Activated CD4-positive, alpha-beta T cell treated with anti-CD3 and anti-CD28 coated beads, Interleukin-2, amount 50 U/mL, for 4 hours (primary cell): ENCODE measurements around the gene PKIG.

Source experiments
- DNase-seq, 2 experiments: peaks; one replicate each; pipeline ENCODE4 v3.0.0-alpha.2; 2020

Gene PKIG

DNA sequence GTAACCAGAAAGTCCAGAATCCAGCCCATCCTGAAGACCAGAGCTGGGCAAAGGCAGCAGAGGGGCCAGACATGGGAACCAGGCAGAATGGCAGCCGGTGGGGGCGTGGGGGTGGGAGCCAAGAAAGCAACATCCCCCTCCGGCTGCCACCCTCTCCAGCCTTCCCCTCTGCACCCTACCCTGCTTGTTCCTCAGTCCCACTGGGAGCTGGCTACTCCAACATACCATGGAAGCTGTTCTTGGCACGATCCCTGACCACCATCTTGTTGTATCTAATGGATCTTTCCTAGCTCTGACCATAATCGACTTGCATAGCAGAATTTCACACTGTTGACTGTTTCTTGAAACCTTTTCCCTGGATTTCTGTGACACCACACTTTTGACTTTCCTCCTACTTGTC lies 38.9 kb downstream of the PKIG start:
- DNase-seq: no peak

DNA sequence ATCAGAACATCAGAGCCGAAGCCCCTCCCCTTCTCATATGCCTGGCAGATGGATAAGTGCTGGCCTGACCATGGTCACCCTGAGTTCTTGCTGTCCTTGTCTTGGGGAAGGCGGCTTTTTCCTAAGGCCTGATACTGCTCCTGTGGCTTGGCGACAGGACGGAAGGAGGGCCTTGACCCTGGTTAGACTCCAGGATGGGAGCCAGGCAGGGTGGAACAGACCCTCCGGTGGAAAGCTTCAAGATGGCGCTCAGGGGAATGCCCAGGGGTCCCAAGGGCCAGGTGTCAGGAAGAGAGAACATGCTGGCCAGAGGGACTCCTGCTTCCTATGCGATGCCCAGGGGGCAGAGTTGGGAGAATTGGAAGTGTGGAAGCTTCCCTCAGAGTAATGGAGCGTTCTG lies 39.6 kb downstream of the PKIG start:
- no peak for DNase-seq

DNA sequence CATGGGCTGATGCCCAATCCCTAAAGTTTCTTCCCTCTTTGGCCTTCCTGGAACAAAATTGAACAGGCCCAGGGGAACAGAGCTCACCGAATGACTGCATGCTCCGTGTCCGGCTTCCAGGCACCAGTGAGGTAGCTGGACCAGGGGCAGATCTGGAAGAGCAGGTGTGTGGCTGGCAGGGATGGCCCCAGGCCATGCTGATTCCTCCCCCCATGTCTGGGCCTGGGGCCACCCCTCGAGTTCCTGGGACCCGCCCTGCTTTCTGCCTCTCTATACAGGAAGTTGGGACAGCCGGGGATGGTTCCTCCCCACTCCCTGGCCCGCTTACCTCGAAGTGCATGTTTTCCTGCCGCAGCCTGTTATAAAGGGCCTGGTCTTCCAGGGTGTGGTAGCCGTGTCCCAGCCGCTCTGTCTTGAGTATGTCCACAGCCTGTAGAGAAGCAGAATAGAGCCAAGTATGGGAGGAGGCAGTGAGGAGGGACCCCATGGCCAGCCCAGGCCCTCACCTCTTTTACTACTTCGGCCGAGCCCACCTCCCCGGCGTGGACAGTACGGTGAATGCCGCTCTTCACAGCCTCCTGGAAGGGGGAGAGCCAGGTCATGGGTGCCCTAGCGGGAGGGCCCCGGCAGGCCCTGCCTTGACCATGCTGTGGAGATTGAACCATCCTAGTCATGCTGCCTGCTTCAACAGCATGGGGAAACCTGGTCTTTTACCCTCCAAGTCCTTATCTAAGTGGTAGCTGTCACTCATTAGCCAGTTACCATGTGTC lies 40.3 kb downstream of the PKIG start:
- no peak for DNase-seq

DNA sequence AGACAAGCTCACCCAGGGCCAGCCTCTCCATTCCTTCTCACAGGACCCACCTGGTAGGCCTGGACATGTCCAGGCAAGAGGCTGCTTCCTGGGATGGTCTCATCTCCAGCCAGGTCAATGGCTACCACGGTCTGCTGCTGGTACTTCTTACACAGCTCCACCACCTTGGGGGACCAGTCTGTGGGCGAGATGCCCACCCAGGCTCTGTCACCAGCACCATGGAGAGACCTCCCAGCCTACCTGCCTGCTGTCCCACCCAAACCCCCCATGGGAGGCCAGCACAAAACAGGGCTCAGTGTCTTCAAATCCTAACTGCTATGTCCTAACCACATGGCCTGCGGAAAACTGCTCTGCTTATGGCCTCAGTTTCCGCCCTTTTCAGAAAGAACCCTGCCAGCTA lies 41.8 kb downstream of the PKIG start:
- no peak for DNase-seq

DNA sequence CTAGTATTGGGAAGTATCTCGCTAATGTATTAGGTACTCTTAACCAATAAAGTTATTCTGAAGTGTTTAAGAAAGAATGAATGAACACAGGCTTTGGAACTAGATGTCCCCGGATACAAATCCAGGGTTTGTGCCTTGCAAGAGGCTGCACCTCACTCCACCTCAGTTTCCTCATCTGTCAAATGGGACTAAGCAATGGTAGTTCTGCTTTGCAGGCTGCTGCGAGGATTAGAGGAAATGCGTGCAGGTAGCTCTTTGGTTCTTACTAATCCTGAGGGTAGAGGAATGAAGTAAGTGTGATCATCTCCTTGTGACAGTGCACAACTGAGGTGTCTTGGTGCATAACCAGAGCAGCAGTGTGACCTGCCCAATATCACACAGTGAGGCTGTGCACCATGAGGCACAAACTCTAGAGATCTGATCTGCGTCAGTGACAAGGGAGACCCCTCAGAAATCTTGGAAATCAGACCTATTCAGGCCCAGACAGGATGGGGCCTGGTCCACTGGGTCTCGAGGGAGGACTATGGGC lies 42.4 kb downstream of the PKIG start:
- DNase-seq: no peak

DNA sequence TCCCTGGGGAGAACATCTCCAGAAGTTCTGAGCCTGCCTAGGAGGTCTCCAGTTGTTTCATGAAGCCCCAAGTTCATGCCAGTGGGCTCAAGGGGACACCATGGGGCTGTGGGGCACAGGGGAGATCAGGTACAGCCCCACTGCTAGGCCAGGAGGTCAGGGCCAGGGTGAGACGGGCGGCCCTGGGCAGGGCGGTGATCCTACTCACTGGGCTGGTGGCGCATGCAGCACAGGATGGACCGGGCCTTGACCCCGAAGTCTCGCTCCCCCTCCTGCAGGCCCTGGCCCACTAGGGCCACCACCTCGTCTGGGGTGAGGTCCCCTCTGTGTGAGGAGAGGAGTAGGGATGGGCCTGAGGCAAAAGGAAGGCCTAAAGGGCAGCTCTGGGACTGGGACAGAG lies 43.0 kb downstream of the PKIG start:
- DNase-seq: no peak

DNA sequence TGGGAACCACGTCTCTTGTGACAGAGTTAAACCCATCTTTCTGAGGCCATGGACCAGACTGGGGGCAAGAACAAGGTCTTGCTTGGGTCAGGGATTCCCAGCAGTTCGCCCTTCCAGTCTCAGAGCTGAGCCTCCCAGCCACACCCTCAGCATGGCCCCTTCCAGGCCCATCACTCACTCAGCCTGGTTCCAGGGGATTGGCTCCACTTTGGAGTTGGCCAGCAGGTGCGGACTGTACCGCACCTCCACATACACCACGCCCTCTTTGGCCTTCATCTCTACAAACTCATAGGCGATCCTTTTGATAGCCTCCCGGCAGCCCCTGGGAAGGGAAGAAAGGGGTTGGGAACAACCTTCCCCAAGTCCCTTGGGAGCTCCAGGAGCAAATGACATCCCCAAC lies 43.9 kb downstream of the PKIG start:
- DNase-seq: no peak

DNA sequence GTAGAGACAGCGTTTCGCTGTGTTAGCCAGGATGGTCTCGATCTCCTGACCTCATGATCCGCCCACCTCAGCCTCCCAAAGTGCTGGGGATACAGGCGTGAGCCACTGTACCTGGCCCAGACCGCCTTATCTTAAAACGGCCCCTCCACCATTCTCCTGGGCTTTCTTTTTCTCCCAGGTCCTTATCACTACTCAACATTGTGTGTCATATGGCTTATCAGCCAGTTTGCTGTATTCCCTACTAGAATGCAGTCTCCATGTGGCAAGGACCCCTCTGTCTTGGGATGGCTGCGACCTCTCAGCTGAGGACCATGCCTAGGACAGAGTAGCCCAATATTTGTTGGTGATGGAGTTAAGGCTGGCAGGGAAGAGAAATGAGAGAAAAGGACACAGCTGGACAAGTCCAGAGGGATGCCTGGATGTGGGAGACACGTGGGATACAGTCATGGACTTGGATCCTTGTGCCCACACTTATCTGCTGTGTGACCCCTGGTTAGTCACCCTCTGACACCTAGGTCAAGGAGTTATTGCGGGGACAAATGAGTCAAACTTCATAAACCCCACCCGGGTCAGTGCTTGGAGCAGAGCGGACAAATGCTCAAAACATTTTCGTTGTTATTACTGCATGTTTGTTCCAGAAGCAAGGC lies 45.1 kb downstream of the PKIG start:
- no peak for DNase-seq

DNA sequence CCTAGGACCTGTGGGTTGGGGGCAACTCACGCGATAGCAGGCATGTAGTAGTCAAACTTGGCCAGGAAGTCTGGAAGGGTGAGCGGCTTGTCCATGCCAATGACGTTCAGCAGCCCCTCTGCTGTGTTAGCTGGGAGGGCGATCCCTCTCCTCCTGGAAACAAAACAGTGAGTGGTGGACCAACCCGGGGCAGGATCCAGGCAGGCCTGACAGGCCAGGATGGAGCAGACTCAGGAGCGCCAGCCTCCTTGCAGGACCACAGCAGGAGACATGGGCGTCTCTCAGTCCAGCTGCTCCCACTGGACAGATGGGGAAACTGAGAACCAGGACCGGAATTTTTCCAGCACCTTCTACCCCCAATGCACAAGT lies 46.6 kb downstream of the PKIG start:
- DNase-seq: no peak

DNA sequence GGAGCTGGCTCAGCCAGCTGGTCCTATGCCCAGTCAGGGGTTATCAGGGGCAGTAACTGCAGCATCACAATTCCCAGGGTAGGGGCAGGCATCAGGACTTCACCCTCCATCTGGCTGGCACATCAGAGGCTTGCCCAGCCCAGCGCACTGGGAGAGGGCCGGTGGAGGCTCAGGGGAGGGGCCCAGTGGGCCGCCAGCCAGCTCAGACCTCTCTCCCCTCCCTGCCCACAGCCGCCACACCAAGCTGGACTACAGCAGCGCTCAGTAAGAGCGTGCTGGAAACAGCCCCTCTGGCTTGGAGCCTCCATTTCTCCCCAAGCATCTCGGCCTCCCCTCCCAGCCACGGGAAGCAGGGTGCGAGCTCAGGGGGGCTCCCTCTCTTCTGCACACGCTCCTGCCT lies 47.2 kb downstream of the PKIG start:
- DNase-seq: no peak

DNA sequence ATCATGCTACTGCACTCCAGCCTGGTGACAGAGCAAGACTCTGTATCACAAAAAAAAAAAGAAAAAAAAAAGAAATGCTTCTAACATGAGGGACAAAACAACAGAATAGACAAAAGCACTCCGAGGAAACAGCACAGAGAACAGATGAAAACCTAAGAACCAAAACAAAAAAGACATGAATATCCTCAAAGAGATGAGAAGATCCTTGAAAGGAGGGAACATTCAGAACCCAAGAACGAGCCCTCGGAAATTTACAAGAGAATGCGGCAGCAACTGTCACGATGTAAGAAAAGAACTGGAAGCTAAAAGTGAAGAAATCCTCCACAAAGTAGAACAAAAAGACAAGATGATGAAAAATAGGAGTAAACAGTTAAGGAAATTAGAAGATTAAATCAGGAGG lies 47.9 kb downstream of the PKIG start:
- DNase-seq: no peak

DNA sequence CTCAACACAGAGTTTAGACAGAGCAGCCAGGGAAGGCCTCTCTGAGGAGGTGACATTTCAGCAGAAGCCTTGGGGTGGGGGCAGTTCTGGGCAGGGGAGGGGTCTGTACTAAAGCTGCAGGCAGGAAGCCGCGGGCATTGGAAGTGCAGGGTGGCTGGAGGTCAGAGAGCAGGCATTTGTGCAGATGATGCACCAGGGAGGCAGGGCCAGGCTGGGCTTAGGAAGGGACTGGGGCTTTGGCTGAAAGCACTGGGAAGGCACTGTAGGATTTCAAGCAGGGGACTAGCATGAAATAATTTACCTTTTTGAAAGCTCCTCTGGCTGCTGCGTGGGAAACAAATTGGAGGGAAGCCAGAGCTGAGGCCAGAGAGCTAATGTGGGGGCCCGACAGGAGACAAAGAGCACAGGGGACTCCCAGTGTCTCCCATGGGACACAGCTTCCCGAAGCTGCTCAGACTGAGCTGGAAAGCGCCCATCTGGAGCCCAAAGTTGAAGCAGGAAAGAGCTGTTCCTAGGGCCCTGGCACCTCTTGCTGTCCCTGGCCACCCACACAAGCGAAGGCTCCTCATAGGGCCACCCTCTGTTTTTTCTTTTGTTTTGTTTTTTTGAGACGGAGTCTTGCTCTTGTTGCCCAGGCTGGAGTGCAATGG lies 49.8 kb downstream of the PKIG start:
- no peak for DNase-seq

DNA sequence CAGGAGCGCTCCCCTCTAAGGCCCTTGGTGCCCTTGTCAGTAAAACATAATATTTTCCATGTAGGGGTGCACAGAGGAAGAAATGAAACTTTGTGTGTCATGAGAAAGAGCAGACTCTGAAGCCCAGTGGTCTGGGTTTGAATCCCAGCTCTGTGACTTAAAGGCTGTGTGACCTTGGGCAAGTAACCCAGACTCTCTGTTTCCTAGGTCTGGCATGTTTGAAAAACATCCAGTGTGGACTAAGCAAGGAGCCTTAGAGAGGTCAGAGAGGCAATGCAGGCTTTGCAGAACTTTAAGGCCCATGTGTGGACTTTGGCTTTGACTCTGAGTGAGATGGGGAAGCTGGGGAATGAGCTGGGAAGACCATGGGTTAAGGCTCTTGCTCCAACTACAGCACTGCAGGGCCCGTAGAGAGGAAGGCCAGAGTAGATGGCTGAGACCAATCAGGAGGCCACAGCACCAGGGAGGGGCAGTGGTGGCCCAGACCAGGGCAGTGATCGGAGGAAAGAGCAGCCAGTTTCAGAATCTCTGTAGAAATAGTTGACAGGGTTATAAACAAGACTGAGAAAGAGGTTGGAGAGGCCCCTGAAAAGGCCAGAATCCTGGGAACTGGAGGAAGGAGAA lies 50.9 kb downstream of the PKIG start:
- no peak for DNase-seq

DNA sequence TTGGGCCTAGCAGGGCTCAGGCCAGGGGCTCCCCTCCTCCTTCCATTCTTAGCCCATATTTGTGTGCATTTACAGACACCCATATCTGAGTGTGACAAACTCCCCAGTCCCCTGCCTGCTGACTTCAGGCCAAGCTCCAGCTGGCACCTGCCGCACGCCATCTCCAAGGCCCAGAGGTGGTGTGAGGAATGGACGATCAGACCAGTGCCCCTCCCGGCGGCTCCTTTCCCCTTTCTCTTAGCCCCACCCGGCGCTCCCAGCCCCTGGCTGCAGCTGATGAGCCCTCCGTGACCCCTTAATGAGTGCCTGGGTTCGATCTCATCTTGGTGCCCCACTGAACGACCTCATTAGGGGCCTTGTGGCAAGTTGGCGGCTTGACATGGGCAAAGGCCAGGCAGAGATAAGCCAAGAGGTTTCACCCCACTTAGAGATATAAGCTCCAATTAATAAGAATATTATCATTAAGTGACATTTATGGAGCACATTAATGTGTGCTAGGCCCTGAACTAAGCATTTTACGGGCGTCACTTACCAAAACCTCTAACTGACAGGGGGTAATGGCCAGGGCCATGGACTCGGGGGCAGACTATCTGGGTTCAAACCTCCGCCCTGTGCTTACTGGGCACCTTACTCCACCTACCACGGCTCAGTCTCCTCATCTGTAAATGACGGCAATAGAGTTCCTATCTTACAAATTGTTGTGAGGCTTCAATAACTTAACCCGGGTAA lies 51.7 kb downstream of the PKIG start:
- DNase-seq: no peak

DNA sequence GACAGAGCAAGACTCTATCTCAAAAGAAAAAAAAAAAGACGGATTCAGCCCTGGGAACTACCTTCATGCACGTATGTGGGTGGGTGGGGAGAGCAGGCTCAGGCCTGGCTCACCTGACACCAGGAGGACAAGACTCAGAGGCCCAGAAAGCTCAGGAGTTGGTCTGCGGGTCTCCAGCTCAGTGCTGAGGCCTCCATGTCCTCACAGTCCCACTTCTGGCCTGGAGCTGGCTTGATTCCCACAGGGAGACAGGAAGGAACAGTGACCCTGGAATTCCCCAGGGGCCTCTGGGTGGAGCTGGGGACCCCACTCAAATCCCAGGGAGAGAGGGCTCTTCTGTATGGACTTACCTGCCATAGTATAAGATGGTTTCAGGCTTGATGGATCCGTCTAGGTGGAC lies 53.5 kb downstream of the PKIG start:
- DNase-seq: no peak

DNA sequence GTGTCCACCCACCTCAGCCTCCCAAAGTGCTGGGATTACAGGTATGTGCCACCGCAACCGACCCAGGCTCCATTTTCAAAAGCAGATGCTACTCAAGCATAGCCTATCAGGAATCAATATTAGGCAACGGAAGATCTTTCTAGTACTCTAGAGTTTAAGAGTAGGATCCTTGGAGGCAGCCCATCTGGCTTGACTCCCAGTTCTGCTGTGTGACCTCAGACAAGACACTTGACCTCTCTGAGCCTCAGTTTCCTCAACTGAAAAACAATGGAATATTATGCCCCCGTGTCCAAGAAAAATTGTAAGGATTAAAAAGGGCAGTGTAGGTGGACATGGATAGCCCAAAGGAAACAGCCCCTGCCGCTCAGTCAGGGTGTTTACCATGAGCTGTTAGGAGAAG lies 54.7 kb downstream of the PKIG start:
- DNase-seq: no peak

DNA sequence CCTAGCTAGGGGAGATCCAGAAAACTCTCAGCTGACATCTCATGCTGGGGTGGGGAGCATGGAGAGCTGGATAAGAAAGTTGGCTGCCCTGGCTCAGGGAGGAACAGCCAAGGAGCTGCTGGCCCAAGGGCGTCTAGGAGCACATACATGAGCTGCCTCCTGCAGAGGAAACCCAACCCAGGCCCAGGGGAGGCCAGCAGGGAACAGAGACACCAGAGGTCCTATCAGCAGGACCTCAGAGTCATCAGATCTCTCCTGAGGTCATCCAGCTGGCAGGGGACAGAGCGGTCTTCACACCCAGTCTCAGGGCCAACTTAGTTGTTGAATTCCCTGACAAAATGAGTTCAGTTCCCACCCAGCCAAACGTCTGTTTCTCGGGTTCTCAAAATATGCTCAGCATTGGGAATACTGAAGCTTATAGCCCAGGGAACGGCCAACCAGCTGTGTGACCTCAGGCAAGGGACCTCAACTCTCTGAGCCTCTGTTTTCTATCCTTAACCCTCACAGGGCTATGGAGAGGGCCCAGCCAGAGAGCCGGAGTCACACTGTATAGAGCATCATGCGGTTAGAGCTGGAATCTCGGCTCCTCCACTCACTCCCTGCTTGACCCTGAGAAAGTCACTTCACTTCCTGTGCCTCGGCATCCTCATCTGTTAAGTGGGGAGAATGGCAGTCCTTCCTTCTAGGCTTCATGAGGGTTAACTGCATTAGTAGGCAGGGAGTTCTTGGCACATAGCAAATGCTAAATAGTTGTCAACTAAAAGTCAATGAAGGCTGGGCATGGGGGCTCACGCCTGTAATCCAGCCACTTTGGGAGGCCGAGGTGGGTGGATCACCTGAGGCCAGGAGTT lies 55.4 kb downstream of the PKIG start:
- DNase-seq: no peak

DNA sequence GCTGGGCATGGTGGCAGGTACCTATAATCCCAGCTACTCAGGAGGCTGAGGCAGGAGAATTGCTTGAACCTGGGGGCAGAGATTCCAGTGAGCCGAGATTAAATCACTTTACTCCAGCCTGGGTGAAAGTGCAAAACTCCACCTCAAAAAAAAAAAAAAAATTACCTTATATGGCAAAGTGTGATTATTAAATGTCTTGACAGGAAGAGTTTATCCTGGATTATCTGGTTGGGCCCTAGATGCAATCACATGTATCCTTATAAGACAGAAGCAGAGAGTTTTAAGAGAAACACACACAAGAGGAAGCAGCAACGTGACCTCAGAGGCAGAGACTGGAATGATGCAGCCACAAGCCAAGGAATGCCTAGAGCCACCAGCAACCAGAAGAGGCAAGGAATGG lies 58.1 kb downstream of the PKIG start:
- DNase-seq: no peak

DNA sequence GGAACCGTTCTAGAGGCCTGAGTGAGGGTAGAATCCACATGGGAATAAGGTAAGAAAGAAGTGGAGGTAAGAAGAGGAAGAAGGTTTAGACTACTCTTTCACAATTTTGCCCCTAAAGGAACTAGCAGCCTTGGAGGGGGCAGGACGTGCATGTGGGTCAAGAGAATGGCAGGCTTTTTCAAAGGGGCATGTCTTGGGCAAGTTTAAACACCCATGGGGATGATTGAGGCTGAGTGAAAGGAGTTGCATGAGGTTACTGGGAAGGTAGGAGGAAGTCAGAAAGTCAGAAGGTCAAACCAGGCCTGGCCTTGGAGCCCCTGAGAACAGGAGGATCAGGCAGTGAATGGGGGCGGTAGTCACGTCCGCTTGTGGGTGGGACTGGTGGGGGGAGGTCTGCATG lies 58.9 kb downstream of the PKIG start:
- no peak for DNase-seq

DNA sequence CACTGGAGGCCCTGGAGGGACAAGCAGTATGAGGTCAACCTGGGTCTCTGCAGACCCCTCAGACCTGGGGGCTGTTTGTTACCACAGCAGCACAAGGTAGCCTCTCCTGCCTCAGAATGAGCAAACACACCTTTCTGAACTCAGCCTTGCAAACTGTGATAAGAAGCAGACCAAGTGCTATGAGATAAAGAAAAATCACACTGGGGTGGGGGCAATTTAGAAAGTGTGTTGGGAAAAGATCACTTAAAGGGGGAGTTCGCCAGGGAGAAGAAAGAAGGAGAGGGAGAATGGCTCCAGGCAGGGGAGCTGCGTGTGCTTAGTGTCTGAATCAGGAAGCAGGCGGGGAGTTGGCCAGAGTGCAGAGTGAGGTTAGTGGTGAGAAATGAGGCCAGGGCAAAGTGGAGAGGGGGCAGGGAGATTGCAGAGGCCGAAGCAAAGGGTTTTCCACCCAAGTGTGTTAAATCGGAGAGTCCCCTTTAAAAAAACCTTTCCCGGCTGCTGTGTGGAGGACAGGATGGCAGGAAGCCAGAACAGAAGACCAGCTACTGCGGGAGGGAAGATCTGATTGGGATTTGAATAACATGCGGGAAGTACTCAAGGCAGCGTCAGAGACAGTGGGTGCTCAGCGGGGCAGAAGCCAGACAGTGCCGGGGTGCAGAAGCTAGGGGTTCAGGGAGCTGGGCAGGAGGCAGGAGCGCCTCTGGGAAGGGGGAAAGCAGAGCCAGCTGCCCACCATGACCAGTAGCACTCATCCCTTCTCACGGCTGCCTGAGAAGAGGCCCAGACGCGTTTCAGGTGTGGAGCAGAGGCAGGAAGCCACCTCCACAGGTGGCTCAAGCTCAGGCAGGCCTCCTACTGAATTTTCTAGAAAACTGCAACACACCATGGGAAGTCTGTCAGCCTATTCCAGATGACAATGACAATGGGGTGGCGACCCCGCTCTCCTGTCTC lies 60.1 kb downstream of the PKIG start:
- no peak for DNase-seq

DNA sequence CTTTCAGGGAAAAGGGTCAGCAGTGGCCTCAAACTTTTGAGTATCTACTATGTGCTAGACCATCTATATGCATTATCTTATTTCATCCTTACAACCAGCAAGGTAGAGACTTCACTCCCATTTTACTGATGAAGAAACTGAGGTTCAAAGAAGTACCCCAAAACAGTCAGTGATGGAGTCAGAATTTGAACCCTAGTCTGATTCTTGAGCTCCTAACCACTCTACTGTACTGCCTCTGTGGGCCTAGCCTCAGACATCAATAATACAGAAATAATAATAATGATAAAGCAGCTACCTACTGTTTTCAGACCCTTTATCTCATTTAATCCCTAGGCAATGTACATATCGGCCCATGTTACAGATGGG lies 60.8 kb downstream of the PKIG start:
- no peak for DNase-seq
